CD14-positive monocyte (primary cell): ENCODE measurements around the gene ZFHX2. TPM values are rescaled to one million over a fixed set of nuclear protein-coding genes. Genes with fewer than 3 reads are reported as not detected.
A peak's percentile ranks its signal among the peaks of the same experiment; 100 is the strongest.

Experiments
- DNase-seq, 3 donors: peaks; one replicate each; pipeline ENCODE4 v3.0.0-alpha.2; 2011 to 2022
- H2AFZ ChIP-seq: 2 replicates; pipeline ENCODE4 v1.6.0; 2012; ENCODE audit warnings: mild to moderate bottlenecking, low read depth, low read length, inconsistent platforms; ENCODE audit not compliant: insufficient read depth, poor library complexity, severe bottlenecking
- H3K27ac ChIP-seq, 2 donors: 1 replicate in 1 of 2; 2 replicates in 1 of 2; pipeline ENCODE4 v1.5.1; 2012 to 2013; ENCODE audit warnings: low read length in 2 of 2, control low read depth in 1 of 2, inconsistent platforms in 1 of 2, low read depth in 1 of 2, mild to moderate bottlenecking in 1 of 2
- H3K27me3 ChIP-seq, 2 donors: one replicate each; pipeline versions ENCODE4 v1.6.0 to v1.6.1; 2011 to 2013; ENCODE audit warnings: low read length in 2 of 2; ENCODE audit not compliant: control insufficient read depth in 2 of 2, insufficient read depth in 2 of 2
- H3K36me3 ChIP-seq, 2 donors: replicated peaks in 1 of 2; 1 replicate in 1 of 2; 2 replicates in 1 of 2; pipeline versions ENCODE4 v1.5.1 to v1.6.1; 2012 to 2013; ENCODE audit warnings: low read length in 2 of 2, control low read depth in 1 of 2, inconsistent platforms in 1 of 2, mild to moderate bottlenecking in 1 of 2; ENCODE audit not compliant: insufficient read depth in 2 of 2, control insufficient read depth in 1 of 2
- H3K4me1 ChIP-seq, 2 donors: 1 replicate in 1 of 2; 2 replicates in 1 of 2; pipeline versions ENCODE4 v1.5.1 to v1.6.1; 2012 to 2013; ENCODE audit warnings: low read length in 2 of 2, control low read depth in 1 of 2, inconsistent platforms in 1 of 2, mild to moderate bottlenecking in 1 of 2, moderate library complexity in 1 of 2; ENCODE audit not compliant: insufficient read depth in 2 of 2, control insufficient read depth in 1 of 2
- H3K4me2 ChIP-seq: replicated peaks from 2 replicates; pipeline ENCODE3; 2012; ENCODE audit warnings: low read length, moderate library complexity, mild to moderate bottlenecking; ENCODE audit not compliant: poor library complexity, severe bottlenecking; ENCODE audit errors: extremely low read depth
- H3K4me3 ChIP-seq, 3 experiments: fragments of 200-600 bp in 1 of 3; sonication (generic) in 1 of 3; replicated peaks in 1 of 3; 1 replicate in 2 of 3; 2 replicates in 1 of 3; pipeline ENCODE4 v1.5.1; 2011 to 2013; ENCODE audit warnings: low read length in 3 of 3, mild to moderate bottlenecking in 3 of 3, control low read depth in 2 of 3, low read depth in 2 of 3, inconsistent platforms in 1 of 3, moderate library complexity in 1 of 3
- H3K79me2 ChIP-seq: 2 replicates; pipeline ENCODE4 v1.6.0; 2012; ENCODE audit warnings: mild to moderate bottlenecking, control low read depth, inconsistent platforms, low read length, moderate library complexity; ENCODE audit not compliant: insufficient read depth
- H3K9ac ChIP-seq: 2 replicates; pipeline ENCODE4 v1.6.0; 2017; ENCODE audit warnings: low read length, mild to moderate bottlenecking; ENCODE audit not compliant: insufficient read depth, poor library complexity, severe bottlenecking
- H3K9me3 ChIP-seq, 2 donors: replicated peaks in 1 of 2; 1 replicate in 1 of 2; 2 replicates in 1 of 2; pipeline versions ENCODE4 v1.5.1 to v1.6.1; 2012 to 2013; ENCODE audit warnings: low read length in 2 of 2, control low read depth in 1 of 2; ENCODE audit not compliant: control insufficient read depth in 1 of 2, insufficient read depth in 1 of 2
- H4K20me1 ChIP-seq: 2 replicates; pipeline ENCODE4 v1.6.0; 2012; ENCODE audit warnings: mild to moderate bottlenecking, low read length, control low read depth, moderate library complexity; ENCODE audit not compliant: insufficient read depth
- H3K27ac Mint-ChIP-seq, 7 donors: one replicate each; pipeline ENCODE4 v1.8.0; 2020; ENCODE audit warnings: mild to moderate bottlenecking in 7 of 7, mixed read lengths in 7 of 7, moderate library complexity in 6 of 7, inconsistent platforms in 2 of 7
- H3K27me3 Mint-ChIP-seq, 3 donors: one replicate each; pipeline ENCODE4 v1.8.0; 2021 to 2022; ENCODE audit warnings: low read depth in 3 of 3, mild to moderate bottlenecking in 3 of 3, mixed read lengths in 3 of 3, moderate library complexity in 3 of 3, inconsistent platforms in 1 of 3
- H3K36me3 Mint-ChIP-seq, 2 donors: one replicate each; pipeline ENCODE4 v1.8.0; 2020; ENCODE audit warnings: mixed read lengths in 2 of 2, inconsistent platforms in 1 of 2, mild to moderate bottlenecking in 1 of 2
- H3K4me1 Mint-ChIP-seq: one replicate; pipeline ENCODE4 v1.8.0; 2020; ENCODE audit warnings: mild to moderate bottlenecking, mixed read lengths
- H3K4me3 Mint-ChIP-seq, 2 donors: one replicate each; pipeline ENCODE4 v1.8.0; 2020; ENCODE audit warnings: mild to moderate bottlenecking in 2 of 2, mixed read lengths in 2 of 2, moderate library complexity in 1 of 2
- H3K9me3 Mint-ChIP-seq, 7 donors: one replicate each; pipeline ENCODE4 v1.8.0; 2020 to 2022; ENCODE audit warnings: mixed read lengths in 7 of 7, mild to moderate bottlenecking in 6 of 7, moderate library complexity in 6 of 7, inconsistent platforms in 2 of 7
- WGBS: methylation state at CpG from one replicate; pipeline ENCODE4 v1.1.5; 2013; ENCODE audit warnings: missing lambda C conversion rate; ENCODE audit not compliant: insufficient coverage; 5-methylcytosine and 5-hydroxymethylcytosine counted together
- intact Hi-C, 2 donors: fragments of 100-400 bp; cut with micrococcal nuclease; formaldehyde crosslinking; loops; one replicate each; pipeline versions ENCODE4 v1.15.0 to v1.15.1; 2023
- polyA plus RNA-seq, 3 donors: library from polyadenylated mRNA; depleted of rRNA in 1 of 3; unstranded in 2 of 3; stranded (reverse) in 1 of 3; fragments of 300-500 nt in 2 of 3; fragments of >200 nt in 1 of 3; fragmentation: Illumina TruSeq in 2 of 3; gene quantifications; 1 replicate in 2 of 3; 2 replicates in 1 of 3; pipeline ENCODE4 v1.2.3, GENCODE V29; 2012 to 2021
- TF ChIP-seq, protein P1 (sequence below): fragments of 200-600 bp; IDR thresholded peaks from one replicate; pipeline ENCODE4 v1.8.0; 2022; ENCODE audit warnings: antibody characterized with exemption, mild to moderate bottlenecking

The ZFHX2 gene
- polyA plus RNA-seq, 3 donors, result 0.01 to 0.07 TPM; not detected in 1

DNA sequence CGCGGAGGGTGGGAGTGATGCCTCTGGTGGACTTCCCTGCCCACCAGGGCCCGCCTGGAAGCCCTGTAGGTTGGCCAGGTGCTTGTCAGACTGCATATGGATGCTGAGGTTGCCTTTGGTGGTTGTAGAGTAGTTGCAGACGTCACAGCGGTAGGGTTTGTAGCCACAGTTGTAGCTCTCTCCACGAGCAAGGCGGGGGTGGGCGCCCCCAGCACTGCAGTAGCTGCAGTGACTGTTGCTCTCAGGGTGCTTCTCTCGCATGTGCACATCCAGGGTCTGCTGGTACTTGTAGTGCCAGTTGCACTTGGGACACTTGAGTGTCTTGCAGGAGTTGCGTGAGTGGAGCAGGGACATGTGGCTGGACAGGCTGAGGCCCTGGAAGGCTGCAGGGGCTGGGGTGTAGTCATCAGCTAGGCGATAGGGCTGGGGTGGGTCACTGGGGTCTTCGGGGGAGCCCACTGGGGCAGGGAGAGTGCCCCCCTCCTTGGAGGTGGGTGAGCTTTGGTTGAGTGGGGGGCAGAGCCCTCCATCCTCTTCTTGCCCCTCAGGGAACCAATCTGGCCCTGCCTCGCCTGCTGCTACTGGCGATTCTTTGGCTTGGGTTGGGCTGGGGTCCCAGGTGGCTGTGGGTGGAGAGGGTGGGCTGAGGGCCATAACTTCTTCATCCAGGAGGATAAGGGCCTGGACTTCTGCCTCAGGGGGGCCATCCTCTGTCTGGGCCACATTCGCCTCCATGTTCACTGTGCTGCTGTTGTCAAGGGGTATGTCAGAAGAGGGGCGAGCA, 17.7 kb downstream of the ZFHX2 start:
- Histone ChIP-seq H3K4me1 (peaks cover 0 to 4% of the 10 kb centered on the region in 2 donors), H3K27me3 (no peaks in the 10 kb centered on the region), H3K9me3 (no peaks in the 10 kb centered on the region), H3K4me3 (no peak overlapping the region), H3K9ac (no peak overlapping the region), H4K20me1 (no peaks in the 10 kb centered on the region), H2AFZ (no peak overlapping the region), H3K79me2 (no peaks in the 10 kb centered on the region), H3K27ac (no peak overlapping the region), H3K36me3 (no peaks in the 10 kb centered on the region), H3K4me2 (no peak overlapping the region)
- TF ChIP-seq, protein P1, sequence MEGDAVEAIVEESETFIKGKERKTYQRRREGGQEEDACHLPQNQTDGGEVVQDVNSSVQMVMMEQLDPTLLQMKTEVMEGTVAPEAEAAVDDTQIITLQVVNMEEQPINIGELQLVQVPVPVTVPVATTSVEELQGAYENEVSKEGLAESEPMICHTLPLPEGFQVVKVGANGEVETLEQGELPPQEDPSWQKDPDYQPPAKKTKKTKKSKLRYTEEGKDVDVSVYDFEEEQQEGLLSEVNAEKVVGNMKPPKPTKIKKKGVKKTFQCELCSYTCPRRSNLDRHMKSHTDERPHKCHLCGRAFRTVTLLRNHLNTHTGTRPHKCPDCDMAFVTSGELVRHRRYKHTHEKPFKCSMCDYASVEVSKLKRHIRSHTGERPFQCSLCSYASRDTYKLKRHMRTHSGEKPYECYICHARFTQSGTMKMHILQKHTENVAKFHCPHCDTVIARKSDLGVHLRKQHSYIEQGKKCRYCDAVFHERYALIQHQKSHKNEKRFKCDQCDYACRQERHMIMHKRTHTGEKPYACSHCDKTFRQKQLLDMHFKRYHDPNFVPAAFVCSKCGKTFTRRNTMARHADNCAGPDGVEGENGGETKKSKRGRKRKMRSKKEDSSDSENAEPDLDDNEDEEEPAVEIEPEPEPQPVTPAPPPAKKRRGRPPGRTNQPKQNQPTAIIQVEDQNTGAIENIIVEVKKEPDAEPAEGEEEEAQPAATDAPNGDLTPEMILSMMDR, result no peak
- intact Hi-C loops, result no loop called here
- Mint-ChIP-seq H3K27me3 (peaks cover 1 to 3% (median 3%) of the 10 kb centered on the region in 3 donors), H3K27ac (peak overlapping the region in 1 of 7 donors; percentile 42), H3K4me1 (peaks cover 12% of the 10 kb centered on the region), H3K9me3 (peaks cover 0 to 1% (median 0%) of the 10 kb centered on the region in 7 donors), H3K36me3 (no peaks in the 10 kb centered on the region), H3K4me3 (no peak overlapping the region)
- 93% methylated on average over 13 of the region's 16 CpGs for WGBS
- DNase-seq, result no peak

DNA sequence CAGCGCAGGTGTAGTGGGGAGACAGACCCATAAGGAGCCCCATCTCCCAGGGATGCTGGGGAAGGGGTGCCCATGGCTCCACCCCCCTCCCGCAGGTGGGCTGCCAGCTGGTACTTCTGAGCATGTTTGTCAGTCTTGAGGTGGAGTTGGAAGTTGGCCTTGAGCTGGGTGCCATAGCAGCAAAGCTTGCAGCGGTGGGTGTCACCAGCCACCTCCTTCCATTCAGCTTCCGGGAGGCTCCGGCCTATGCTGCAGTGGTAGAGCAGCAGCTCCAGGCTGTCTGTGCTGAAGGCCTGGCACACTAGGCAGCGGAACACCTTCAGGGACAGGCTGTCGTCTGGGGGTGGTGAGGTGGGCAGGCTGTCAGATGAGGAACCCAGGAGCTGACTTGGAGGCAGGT, 18.9 kb downstream of the ZFHX2 start:
- no peaks in the 10 kb centered on the region for H3K36me3 ChIP-seq
- Mint-ChIP-seq H3K4me1 (peaks cover 12% of the 10 kb centered on the region), H3K27ac (no peak overlapping the region), H3K4me3 (no peak overlapping the region), H3K9me3 (peaks cover 0 to 2% (median 0%) of the 10 kb centered on the region in 7 donors), H3K36me3 (no peaks in the 10 kb centered on the region), H3K27me3 (peaks cover 1 to 4% (median 3%) of the 10 kb centered on the region in 3 donors)
- H3K4me1 ChIP-seq, result peaks cover 0 to 4% of the 10 kb centered on the region in 2 donors
- no peak overlapping the region for H3K4me2 ChIP-seq
- H3K27ac ChIP-seq, result no peak overlapping the region
- H2AFZ ChIP-seq, result no peak overlapping the region
- 95% methylated on average over 7 of the region's 7 CpGs for WGBS
- no peak overlapping the region for H3K9ac ChIP-seq
- no peaks in the 10 kb centered on the region for H3K9me3 ChIP-seq
- no peak overlapping the region for H3K4me3 ChIP-seq
- TF ChIP-seq, protein P1, result no peak
- intact Hi-C loops, result no loop called here
- no peaks in the 10 kb centered on the region for H3K79me2 ChIP-seq
- no peaks in the 10 kb centered on the region for H4K20me1 ChIP-seq
- no peaks in the 10 kb centered on the region for H3K27me3 ChIP-seq
- no peak for DNase-seq
